Suprapubic skin (tissue), 4 donors: ENCODE results near the gene UQCC5.

Source experiments
- EP300 ChIP-seq: sonication (generic); formaldehyde crosslinking; IDR thresholded peaks from one replicate; pipeline ENCODE4 v1.6.1; 2017; ENCODE audit warnings: antibody characterized with exemption
- POLR2A ChIP-seq, 2 donors: fragments of 450-650 bp; IDR thresholded peaks; one replicate each; pipeline ENCODE4 v1.6.1; 2017; ENCODE audit warnings: antibody characterized with exemption in 2 of 2, mild to moderate bottlenecking in 2 of 2, moderate library complexity in 2 of 2
- POLR2AphosphoS5 ChIP-seq, 3 donors: sonication (generic); formaldehyde crosslinking; IDR thresholded peaks; one replicate each; pipeline ENCODE4 v1.6.1; 2017; ENCODE audit warnings: antibody characterized with exemption in 3 of 3
- TF ChIP-seq, protein P1 (sequence below), 2 donors: fragments of 200-600 bp in 1 of 2; fragments of 450-650 bp in 1 of 2; sonication (generic) in 1 of 2; IDR thresholded peaks; one replicate each; pipeline ENCODE4 v1.5.1; 2016 to 2019; ENCODE audit warnings: antibody characterized with exemption in 2 of 2, mild to moderate bottlenecking in 1 of 2, moderate library complexity in 1 of 2

DNA sequence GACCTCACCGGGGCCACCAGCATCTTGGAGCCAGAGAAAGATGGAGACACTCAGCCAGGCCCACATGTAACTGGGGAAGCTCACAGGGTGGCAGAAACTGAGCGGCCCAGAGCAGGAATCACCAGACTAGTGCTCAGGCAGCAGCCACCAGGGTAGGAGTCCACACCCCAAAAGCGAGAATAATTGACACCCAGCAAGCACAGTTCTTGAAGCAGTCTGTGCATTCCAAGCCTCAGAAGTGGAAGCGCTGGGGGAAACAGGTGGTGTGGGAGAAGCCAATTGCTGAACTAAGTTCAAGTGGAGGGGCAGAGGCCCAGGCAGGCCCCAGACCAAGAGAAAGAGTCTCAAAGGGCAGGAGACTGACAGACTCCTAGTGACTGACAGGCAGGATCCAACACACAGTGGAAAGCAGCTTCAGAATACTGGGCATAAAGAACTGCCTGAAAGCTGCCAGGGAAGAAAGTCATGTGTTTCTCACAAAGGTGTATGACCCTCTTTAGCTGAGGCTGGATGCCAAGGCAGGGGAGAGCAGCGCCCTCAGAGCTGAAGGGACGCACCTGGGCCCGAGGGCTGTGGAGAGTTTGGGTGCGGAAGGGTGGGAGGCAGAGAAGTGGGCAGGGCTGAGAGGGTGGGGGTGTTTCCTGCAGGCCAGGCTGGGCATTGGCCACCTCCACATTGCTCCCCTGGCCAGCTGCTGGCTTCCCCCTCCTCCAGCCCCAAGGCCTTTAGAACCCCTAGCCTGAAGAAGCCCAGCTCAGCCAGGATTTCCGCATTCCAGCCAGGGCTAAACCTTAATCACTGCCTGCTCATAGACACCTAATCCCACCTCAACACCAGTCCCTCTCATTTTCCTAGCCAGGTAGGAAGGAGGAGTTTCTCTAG, 10.5 kb upstream of the UQCC5 start:
- TF ChIP-seq, protein P1, sequence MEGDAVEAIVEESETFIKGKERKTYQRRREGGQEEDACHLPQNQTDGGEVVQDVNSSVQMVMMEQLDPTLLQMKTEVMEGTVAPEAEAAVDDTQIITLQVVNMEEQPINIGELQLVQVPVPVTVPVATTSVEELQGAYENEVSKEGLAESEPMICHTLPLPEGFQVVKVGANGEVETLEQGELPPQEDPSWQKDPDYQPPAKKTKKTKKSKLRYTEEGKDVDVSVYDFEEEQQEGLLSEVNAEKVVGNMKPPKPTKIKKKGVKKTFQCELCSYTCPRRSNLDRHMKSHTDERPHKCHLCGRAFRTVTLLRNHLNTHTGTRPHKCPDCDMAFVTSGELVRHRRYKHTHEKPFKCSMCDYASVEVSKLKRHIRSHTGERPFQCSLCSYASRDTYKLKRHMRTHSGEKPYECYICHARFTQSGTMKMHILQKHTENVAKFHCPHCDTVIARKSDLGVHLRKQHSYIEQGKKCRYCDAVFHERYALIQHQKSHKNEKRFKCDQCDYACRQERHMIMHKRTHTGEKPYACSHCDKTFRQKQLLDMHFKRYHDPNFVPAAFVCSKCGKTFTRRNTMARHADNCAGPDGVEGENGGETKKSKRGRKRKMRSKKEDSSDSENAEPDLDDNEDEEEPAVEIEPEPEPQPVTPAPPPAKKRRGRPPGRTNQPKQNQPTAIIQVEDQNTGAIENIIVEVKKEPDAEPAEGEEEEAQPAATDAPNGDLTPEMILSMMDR (IDR thresholded peaks at IDR 0.05), result no peak
- no peak for TF ChIP-seq POLR2AphosphoS5 (IDR thresholded peaks at IDR 0.05)
- no peak for TF ChIP-seq POLR2A (IDR thresholded peaks at IDR 0.05)
- no peak for TF ChIP-seq EP300
